CD4-positive, CD25-positive, alpha-beta regulatory T cell (primary cell): Measurements from ENCODE around the gene GINS1. TPM values are rescaled to one million over a fixed set of nuclear protein-coding genes. Genes with fewer than 3 reads are reported as not detected.

ENCODE experiments used
- ATAC-seq, 2 donors: fragments of 150-1000 bp; cut with Tn5 transposase; one replicate each; pipeline ENCODE4 v1.10.0; 2021; ENCODE audit warnings: low read depth in 2 of 2, moderate number of reproducible peaks in 2 of 2, moderate library complexity in 1 of 2
- DNase-seq, 3 donors: peaks; one replicate each; pipeline versions ENCODE4 v3.0.0 to v3.0.0-alpha.2; 2012 to 2022; ENCODE audit warnings: mixed read lengths in 1 of 3
- H3K27ac ChIP-seq: one replicate; pipeline ENCODE4 v1.7.0; 2013; ENCODE audit warnings: mild to moderate bottlenecking, low read length; ENCODE audit not compliant: insufficient read depth, poor library complexity, severe bottlenecking
- H3K27me3 ChIP-seq: one replicate; pipeline ENCODE4 v1.7.0; 2013; ENCODE audit warnings: low read length; ENCODE audit not compliant: control insufficient read depth, insufficient read depth
- H3K36me3 ChIP-seq: one replicate; pipeline ENCODE4 v1.7.0; 2013; ENCODE audit warnings: mild to moderate bottlenecking, low read length, moderate library complexity; ENCODE audit not compliant: control insufficient read depth, insufficient read depth
- H3K4me1 ChIP-seq: 2 replicates; pipeline ENCODE4 v1.7.0; 2013; ENCODE audit warnings: mild to moderate bottlenecking, low read length; ENCODE audit not compliant: insufficient read depth, control insufficient read depth, poor library complexity, severe bottlenecking
- H3K4me3 ChIP-seq: one replicate; pipeline ENCODE4 v1.7.0; 2013; ENCODE audit warnings: low read depth, mild to moderate bottlenecking, low read length, moderate library complexity
- H3K9me3 ChIP-seq, 2 experiments: 1 replicate in 1 of 2; 2 replicates in 1 of 2; pipeline ENCODE4 v1.7.0; 2013; ENCODE audit warnings: low read length in 2 of 2, mild to moderate bottlenecking in 1 of 2, moderate library complexity in 1 of 2; ENCODE audit not compliant: control insufficient read depth in 2 of 2
- H3K27ac Mint-ChIP-seq, 3 donors: one replicate each; pipeline ENCODE4 v1.8.0; 2020 to 2022; ENCODE audit warnings: mild to moderate bottlenecking in 3 of 3, mixed read lengths in 3 of 3, moderate library complexity in 2 of 3
- H3K27me3 Mint-ChIP-seq: one replicate; pipeline ENCODE4 v1.8.0; 2022; ENCODE audit warnings: mild to moderate bottlenecking, mixed read lengths
- H3K36me3 Mint-ChIP-seq: one replicate; pipeline ENCODE4 v1.8.0; 2020; ENCODE audit warnings: mixed read lengths
- H3K4me1 Mint-ChIP-seq, 4 donors: one replicate each; pipeline ENCODE4 v1.8.0; 2020 to 2022; ENCODE audit warnings: mixed read lengths in 4 of 4, mild to moderate bottlenecking in 1 of 4
- H3K4me3 Mint-ChIP-seq, 4 donors: one replicate each; pipeline ENCODE4 v1.8.0; 2020 to 2022; ENCODE audit warnings: mild to moderate bottlenecking in 4 of 4, mixed read lengths in 4 of 4, moderate library complexity in 3 of 4
- H3K9me3 Mint-ChIP-seq, 7 donors: one replicate each; pipeline ENCODE4 v1.8.0; 2020 to 2022; ENCODE audit warnings: mixed read lengths in 7 of 7, mild to moderate bottlenecking in 3 of 7, moderate library complexity in 2 of 7
- polyA plus RNA-seq, 4 donors: library from polyadenylated mRNA; unstranded; fragments of 300-500 nt; fragmentation: Illumina TruSeq; gene quantifications; one replicate each; pipeline ENCODE4 v1.2.3, GENCODE V29; 2021
- total RNA-seq: library from RNA; stranded (reverse); gene quantifications from one replicate; pipeline ENCODE4 v1.2.3, GENCODE V29; 2022

The GINS1 gene
- 0.76 TPM for total RNA-seq
- 1 to 10 TPM in 3 of 4 donors, under 1 TPM in 1; 0.54 to 1.8 (median 1.3) TPM for polyA plus RNA-seq

GRCh38 chr20:25407311-25408169 is at the start of gene GINS1:
GINS1 (plus strand) TSS chr20:25407673; CDS start chr20:25407821, 148 bp downstream.
- no peaks in the 10 kb centered on the region for H3K27me3 Mint-ChIP-seq
- H3K27ac ChIP-seq: peak within 1 kb of the TSS; percentile 15
- H3K9me3 ChIP-seq: peaks cover 9 to 16% of the 10 kb centered on the region in 2 experiments
- peaks cover 0 to 16% (median 0%) of the 10 kb centered on the region in 7 donors for H3K9me3 Mint-ChIP-seq
- peak within 1 kb of the TSS; percentile 92 to 96 (median 93) for H3K4me3 Mint-ChIP-seq
- peaks cover 7 to 30% (median 21%) of the 10 kb centered on the region in 4 donors for H3K4me1 Mint-ChIP-seq
- DNase-seq (peak; percentile 64 to 88 (median 69)), ATAC-seq (peak; percentile 84 to 86)
- H3K27ac Mint-ChIP-seq: peak within 1 kb of the TSS; percentile 74 to 92 (median 88)
- H3K36me3 ChIP-seq: no peaks in the 10 kb centered on the region
- H3K27me3 ChIP-seq: no peaks in the 10 kb centered on the region
- H3K36me3 Mint-ChIP-seq: peaks cover 4% of the 10 kb centered on the region
- H3K4me3 ChIP-seq: peak within 1 kb of the TSS; percentile 93
- H3K4me1 ChIP-seq: peaks cover 16% of the 10 kb centered on the region

- DNase-seq: no peak
- no peaks in the 10 kb centered on the region for H3K9me3 ChIP-seq
- no peak overlapping the region for H3K4me3 ChIP-seq
- no peak overlapping the region for H3K27ac ChIP-seq
- H3K27me3 ChIP-seq: no peaks in the 10 kb centered on the region
- peak overlapping the region in 2 of 3 donors; percentile 4 to 71 for H3K27ac Mint-ChIP-seq
- peaks cover 9% of the 10 kb centered on the region for H3K36me3 Mint-ChIP-seq
- no peaks in the 10 kb centered on the region for H3K36me3 ChIP-seq
- peaks cover 7 to 34% (median 18%) of the 10 kb centered on the region in 4 donors for H3K4me1 Mint-ChIP-seq
- H3K9me3 Mint-ChIP-seq: no peaks in the 10 kb centered on the region
- ATAC-seq: no peak
- no peaks in the 10 kb centered on the region for H3K27me3 Mint-ChIP-seq
- no peaks in the 10 kb centered on the region for H3K4me1 ChIP-seq
- H3K4me3 Mint-ChIP-seq: no peak overlapping the region
Measured at GRCh38 chr20:25360631-25361286, 46.7 kb upstream of the GINS1 start.

- Mint-ChIP-seq H3K4me3 (no peak overlapping the region), H3K4me1 (peaks cover 7 to 29% (median 16%) of the 10 kb centered on the region in 4 donors), H3K27ac (no peak overlapping the region), H3K27me3 (no peaks in the 10 kb centered on the region), H3K36me3 (peaks cover 9% of the 10 kb centered on the region), H3K9me3 (no peaks in the 10 kb centered on the region)
- H3K36me3 ChIP-seq: no peaks in the 10 kb centered on the region
- no peak overlapping the region for H3K27ac ChIP-seq
- no peak for DNase-seq
- H3K9me3 ChIP-seq: no peaks in the 10 kb centered on the region
- H3K4me3 ChIP-seq: no peak overlapping the region
- no peaks in the 10 kb centered on the region for H3K27me3 ChIP-seq
- H3K4me1 ChIP-seq: no peaks in the 10 kb centered on the region
- no peak for ATAC-seq
Measured at GRCh38 chr20:25361287-25361683, 46.2 kb upstream of the GINS1 start.

GRCh38 chr20:25364180-25364788 is 43.2 kb upstream of the GINS1 start:
- Mint-ChIP-seq H3K9me3 (no peaks in the 10 kb centered on the region), H3K4me1 (peaks cover 0 to 7% (median 3%) of the 10 kb centered on the region in 4 donors), H3K4me3 (no peak overlapping the region), H3K27me3 (no peaks in the 10 kb centered on the region), H3K36me3 (peaks cover 21% of the 10 kb centered on the region), H3K27ac (peak overlapping the region in 1 of 3 donors; percentile 60)
- Histone ChIP-seq H3K9me3 (no peaks in the 10 kb centered on the region), H3K4me1 (no peaks in the 10 kb centered on the region), H3K4me3 (no peak overlapping the region), H3K27me3 (no peaks in the 10 kb centered on the region), H3K36me3 (no peaks in the 10 kb centered on the region), H3K27ac (no peak overlapping the region)
- no peak for DNase-seq
- no peak for ATAC-seq

- DNase-seq (no peak), ATAC-seq (no peak)
- Mint-ChIP-seq H3K27me3 (no peaks in the 10 kb centered on the region), H3K4me3 (no peak overlapping the region), H3K9me3 (no peaks in the 10 kb centered on the region), H3K36me3 (peaks cover 21% of the 10 kb centered on the region), H3K27ac (no peak overlapping the region), H3K4me1 (peaks cover 0 to 8% (median 3%) of the 10 kb centered on the region in 4 donors)
- Histone ChIP-seq H3K4me3 (no peak overlapping the region), H3K27me3 (no peaks in the 10 kb centered on the region), H3K36me3 (no peaks in the 10 kb centered on the region), H3K4me1 (no peaks in the 10 kb centered on the region), H3K9me3 (no peaks in the 10 kb centered on the region), H3K27ac (no peak overlapping the region)
Measured at GRCh38 chr20:25364879-25365699, 42.4 kb upstream of the GINS1 start.

- Histone ChIP-seq H3K27ac (no peak overlapping the region), H3K36me3 (no peaks in the 10 kb centered on the region), H3K4me1 (no peaks in the 10 kb centered on the region), H3K27me3 (no peaks in the 10 kb centered on the region), H3K9me3 (no peaks in the 10 kb centered on the region), H3K4me3 (no peak overlapping the region)
- no peaks in the 10 kb centered on the region for H3K27me3 Mint-ChIP-seq
- no peaks in the 10 kb centered on the region for H3K9me3 Mint-ChIP-seq
- no peak overlapping the region for H3K27ac Mint-ChIP-seq
- peaks cover 36% of the 10 kb centered on the region for H3K36me3 Mint-ChIP-seq
- DNase-seq (no peak), ATAC-seq (no peak)
- no peak overlapping the region for H3K4me3 Mint-ChIP-seq
- H3K4me1 Mint-ChIP-seq: peaks cover 0 to 18% (median 9%) of the 10 kb centered on the region in 4 donors
Measured at GRCh38 chr20:25368526-25368925, 38.9 kb upstream of the GINS1 start.

- Histone ChIP-seq H3K27ac (no peak overlapping the region), H3K4me3 (no peak overlapping the region), H3K36me3 (no peaks in the 10 kb centered on the region), H3K9me3 (no peaks in the 10 kb centered on the region), H3K4me1 (no peaks in the 10 kb centered on the region), H3K27me3 (no peaks in the 10 kb centered on the region)
- DNase-seq (no peak), ATAC-seq (no peak)
- H3K9me3 Mint-ChIP-seq: no peaks in the 10 kb centered on the region
- H3K27me3 Mint-ChIP-seq: no peaks in the 10 kb centered on the region
- H3K36me3 Mint-ChIP-seq: peaks cover 38% of the 10 kb centered on the region
- H3K27ac Mint-ChIP-seq: no peak overlapping the region
- H3K4me1 Mint-ChIP-seq: peaks cover 0 to 18% (median 9%) of the 10 kb centered on the region in 4 donors
- no peak overlapping the region for H3K4me3 Mint-ChIP-seq
Measured at GRCh38 chr20:25368976-25369375, 38.5 kb upstream of the GINS1 start.
